ENCODE results near the gene SCN2A. TPM values are rescaled to one million over a fixed set of nuclear protein-coding genes. Genes with fewer than 3 reads are reported as not detected.
A peak's percentile ranks its signal among the peaks of the same experiment; 100 is the strongest.

The SCN2A gene
- total RNA-seq, result 1 to 10 TPM in 1 of 2 donors, under 1 TPM in 1; 0.99 to 1.8 TPM

GRCh38 chr2:165239230-165239629 is at the start of gene SCN2A:
TSS of gene SCN2A (plus strand) at chr2:165239414. CDS start at chr2:165295824, 56,410 bp downstream.
- peak in 1 of 4 donors; percentile 14 for DNase-seq
- H3K4me1 ChIP-seq, result no peaks in the 10 kb centered on the region
- no peaks in the 10 kb centered on the region for H3K27me3 ChIP-seq
- no peak within 1 kb of the TSS for H3K4me3 ChIP-seq
- H3K27ac ChIP-seq, result no peak within 1 kb of the TSS
- WGBS, 2 donors, result 23 to 26% methylated on average over 3 of the region's 3 CpGs
- no peaks in the 10 kb centered on the region for H3K36me3 ChIP-seq (replicated peaks in 1 of 2; ENCODE audit: insufficient read depth in 1 of 2, low read depth in 2 of 2)
- ATAC-seq, result no peak
- no peak for TF ChIP-seq POLR2A (IDR thresholded peaks at IDR 0.05)
- peak in 6 of 7 experiments; percentile 16 to 50 (median 38) for TF ChIP-seq CTCF (IDR thresholded peaks at IDR 0.05)
- intact Hi-C loops (cut with DNase I), result no loop called here
- no peaks in the 10 kb centered on the region for H3K9me3 ChIP-seq

- Histone ChIP-seq H3K4me3 (no peak overlapping the region), H3K27ac (no peak overlapping the region), H3K9me3 (no peaks in the 10 kb centered on the region), H3K4me1 (no peaks in the 10 kb centered on the region), H3K36me3 (replicated peaks in 1 of 2; ENCODE audit: insufficient read depth in 1 of 2, low read depth in 2 of 2) (no peaks in the 10 kb centered on the region), H3K27me3 (no peaks in the 10 kb centered on the region)
- ATAC-seq (no peak), DNase-seq (no peak)
- 28 to 63% methylated on average over 2 of the region's 2 CpGs for WGBS, 2 donors
- intact Hi-C loops (cut with DNase I), result no loop called here
- TF ChIP-seq CTCF (IDR thresholded peaks at IDR 0.05), result no peak
- TF ChIP-seq POLR2A (IDR thresholded peaks at IDR 0.05), result no peak
Measured at GRCh38 chr2:165191096-165191728, 48.0 kb upstream of the SCN2A start.

- WGBS, 2 donors, result 62 to 74% methylated on average over 2 of the region's 2 CpGs
- Histone ChIP-seq H3K4me3 (no peak overlapping the region), H3K27ac (no peak overlapping the region), H3K9me3 (no peaks in the 10 kb centered on the region), H3K36me3 (replicated peaks in 1 of 2; ENCODE audit: insufficient read depth in 1 of 2, low read depth in 2 of 2) (no peaks in the 10 kb centered on the region), H3K27me3 (no peaks in the 10 kb centered on the region), H3K4me1 (no peaks in the 10 kb centered on the region)
- ATAC-seq (no peak), DNase-seq (no peak)
- intact Hi-C loops (cut with DNase I), result no loop called here
- TF ChIP-seq POLR2A (IDR thresholded peaks at IDR 0.05) (no peak), CTCF (IDR thresholded peaks at IDR 0.05) (no peak)
Measured at GRCh38 chr2:165192729-165193128, 46.5 kb upstream of the SCN2A start.

GRCh38 chr2:165193178-165193777 is 45.9 kb upstream of the SCN2A start:
- Histone ChIP-seq H3K27me3 (no peaks in the 10 kb centered on the region), H3K9me3 (no peaks in the 10 kb centered on the region), H3K4me3 (no peak overlapping the region), H3K36me3 (replicated peaks in 1 of 2; ENCODE audit: insufficient read depth in 1 of 2, low read depth in 2 of 2) (no peaks in the 10 kb centered on the region), H3K27ac (no peak overlapping the region), H3K4me1 (no peaks in the 10 kb centered on the region)
- intact Hi-C loops (cut with DNase I), result no loop called here
- DNase-seq (no peak), ATAC-seq (no peak)
- TF ChIP-seq CTCF (IDR thresholded peaks at IDR 0.05), result no peak
- WGBS, 2 donors, result 68 to 76% methylated on average over 4 of the region's 4 CpGs

- Histone ChIP-seq H3K27me3 (no peaks in the 10 kb centered on the region), H3K27ac (no peak overlapping the region), H3K4me3 (no peak overlapping the region), H3K4me1 (no peaks in the 10 kb centered on the region), H3K36me3 (replicated peaks in 1 of 2; ENCODE audit: insufficient read depth in 1 of 2, low read depth in 2 of 2) (no peaks in the 10 kb centered on the region), H3K9me3 (no peaks in the 10 kb centered on the region)
- TF ChIP-seq POLR2A (IDR thresholded peaks at IDR 0.05) (no peak), CTCF (IDR thresholded peaks at IDR 0.05) (no peak)
- DNase-seq (no peak), ATAC-seq (no peak)
- intact Hi-C loops (cut with DNase I), result no loop called here
- WGBS, 2 donors, result 60 to 61% methylated on average over 4 of the region's 4 CpGs
Measured at GRCh38 chr2:165196411-165196810, 42.8 kb upstream of the SCN2A start.

Data from body of pancreas (tissue), 4 donors.